GM19468 (cell line): Measurements from ENCODE around the gene SMIM9.
"Not testable (repeated sequence)": the region's sequence is repeated elsewhere in the genome, so short reads cannot be mapped to it uniquely, and the experiment has no call there.

Experiments
- ATAC-seq: cut with Tn5 transposase; IDR thresholded peaks from one replicate; pipeline ENCODE4 v1.9.1; 2021; ENCODE audit warnings: mild to moderate bottlenecking, moderate library complexity, moderate number of reproducible peaks; ENCODE audit not compliant: unreplicated experiment; ENCODE audit errors: extremely low read depth

Gene SMIM9

DNA sequence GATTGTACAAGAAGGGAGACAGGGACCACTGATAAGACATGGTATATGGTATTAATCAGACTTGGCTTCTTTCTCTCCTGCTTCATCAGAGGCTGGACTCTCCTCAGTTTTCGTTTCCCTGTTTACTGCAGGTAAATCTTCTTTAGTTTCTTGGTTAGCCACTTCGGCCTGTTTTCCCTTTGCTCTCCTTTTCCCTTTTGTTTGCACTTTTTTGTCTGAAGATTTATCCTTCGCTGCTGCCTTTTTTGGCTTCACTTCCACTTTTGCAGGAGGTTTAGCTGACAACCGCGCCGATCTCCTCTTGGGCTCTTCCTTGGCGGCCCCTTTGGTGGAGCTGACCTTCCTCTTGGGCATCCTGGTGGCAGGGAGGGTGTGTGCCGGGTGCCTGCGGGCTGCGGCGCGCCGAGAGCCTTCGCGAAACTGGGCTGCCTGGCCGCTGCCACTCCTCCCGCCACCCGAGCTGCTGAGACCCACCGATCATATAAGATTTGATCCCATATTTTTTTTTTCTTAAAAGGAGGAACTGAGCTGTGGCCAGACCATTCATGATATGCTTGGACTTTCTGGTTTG, 17.3 kb downstream of the SMIM9 start:
- ATAC-seq = not testable (repeated sequence)

DNA sequence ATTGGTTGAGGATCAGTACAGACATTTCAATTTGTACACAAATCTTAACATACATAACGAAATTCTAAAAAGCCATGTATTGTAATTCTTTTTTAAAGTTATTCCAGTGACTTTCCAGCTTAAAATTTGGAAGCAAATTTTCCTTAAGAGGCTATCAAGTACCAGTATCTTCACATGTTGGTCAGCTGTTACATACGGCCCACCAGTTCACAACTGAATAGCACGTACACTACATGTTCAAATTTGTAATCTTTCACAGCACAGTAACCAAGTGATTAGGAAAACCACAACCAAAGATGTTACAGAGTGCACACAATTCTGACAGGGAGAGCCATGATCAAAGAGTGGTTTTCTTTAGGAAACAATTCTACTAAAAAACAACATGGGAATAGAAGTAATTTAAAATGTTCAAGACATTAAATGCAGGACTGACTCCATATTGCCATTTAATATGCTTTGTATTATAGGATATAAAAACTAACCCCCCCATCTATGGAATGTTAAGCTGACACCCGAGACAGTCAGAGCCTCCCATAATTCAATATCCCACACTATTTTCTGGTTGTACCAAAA, 18.1 kb downstream of the SMIM9 start:
- ATAC-seq = not testable (repeated sequence)

DNA sequence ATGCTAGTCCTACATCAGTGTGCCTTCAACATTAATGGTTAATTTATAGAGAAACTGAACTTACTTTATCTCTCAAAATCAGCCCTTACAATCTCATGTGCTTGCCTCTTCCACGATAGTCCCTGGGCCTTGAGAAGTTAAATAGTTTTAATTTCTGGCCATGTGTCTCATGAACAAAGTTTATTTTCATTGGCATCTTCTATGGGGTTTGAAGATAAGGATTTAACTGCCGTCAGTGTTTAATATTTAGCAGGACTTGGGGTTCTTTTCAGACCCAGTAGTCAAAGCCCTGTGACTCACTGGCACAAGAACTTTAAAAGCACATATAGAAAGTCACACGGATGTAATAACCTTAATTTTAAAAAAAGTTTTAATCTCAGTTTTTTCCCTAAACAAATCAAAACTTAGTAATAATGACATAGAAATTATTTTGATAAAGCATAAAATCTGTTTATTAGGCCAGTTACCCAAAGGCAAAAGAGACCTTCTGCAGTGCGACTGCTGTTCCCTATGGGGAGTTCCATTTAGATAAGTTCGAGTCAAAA, 19.1 kb downstream of the SMIM9 start:
- ATAC-seq = no peak

DNA sequence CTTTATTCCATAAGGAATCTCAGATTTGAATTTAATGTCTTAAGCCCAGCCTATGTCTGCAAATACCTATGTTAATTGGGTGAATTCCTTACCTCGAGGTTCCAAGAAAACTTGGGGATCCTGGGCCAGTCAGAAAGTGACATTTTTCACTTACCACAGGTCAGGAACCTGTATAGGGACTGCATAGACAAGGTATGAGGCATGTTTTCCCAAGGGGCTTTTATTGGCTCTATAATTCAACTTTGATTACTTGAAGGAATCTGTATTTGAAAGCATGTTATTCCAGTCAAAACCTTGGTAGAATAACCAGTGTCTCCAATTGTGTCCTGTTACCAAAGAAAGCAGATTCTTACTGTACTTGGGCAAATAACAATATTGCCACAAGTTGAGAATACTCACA, 20.7 kb downstream of the SMIM9 start:
- no peak for ATAC-seq

DNA sequence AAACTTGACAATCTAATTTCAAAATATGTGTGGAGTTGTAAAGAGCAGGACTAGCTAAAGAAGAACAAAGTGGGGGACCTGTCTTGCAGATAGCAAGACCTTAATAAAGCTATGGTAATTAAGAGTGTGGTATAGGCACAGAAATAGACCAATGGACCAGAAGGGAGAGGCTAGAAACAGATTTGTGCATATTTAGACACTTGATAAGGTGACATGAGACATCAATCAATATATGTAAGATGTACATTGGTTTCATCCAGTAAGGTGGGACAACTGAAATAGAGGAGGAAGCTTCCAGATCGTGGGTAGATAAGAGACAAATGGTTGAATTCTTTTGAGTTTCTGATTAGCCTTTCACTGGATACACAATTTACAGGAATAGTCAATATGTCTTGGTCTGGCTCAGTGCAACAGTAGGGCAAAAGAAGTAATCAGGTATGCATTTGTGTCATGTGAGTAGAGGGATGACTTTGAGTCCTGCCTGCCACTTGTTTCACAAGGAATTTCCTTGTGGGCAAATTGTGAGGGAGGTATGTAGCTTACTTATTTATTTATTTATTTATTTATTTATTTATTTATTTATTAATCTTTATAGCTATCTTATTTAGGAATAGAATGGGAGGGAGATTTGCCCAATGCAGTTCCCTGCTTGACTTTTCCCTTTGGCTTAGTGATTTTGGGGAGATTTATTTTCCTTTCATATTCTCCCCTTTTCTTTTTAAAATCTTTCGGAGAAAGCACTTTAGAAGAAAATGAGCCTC, 21.9 kb downstream of the SMIM9 start:
- no peak for ATAC-seq

DNA sequence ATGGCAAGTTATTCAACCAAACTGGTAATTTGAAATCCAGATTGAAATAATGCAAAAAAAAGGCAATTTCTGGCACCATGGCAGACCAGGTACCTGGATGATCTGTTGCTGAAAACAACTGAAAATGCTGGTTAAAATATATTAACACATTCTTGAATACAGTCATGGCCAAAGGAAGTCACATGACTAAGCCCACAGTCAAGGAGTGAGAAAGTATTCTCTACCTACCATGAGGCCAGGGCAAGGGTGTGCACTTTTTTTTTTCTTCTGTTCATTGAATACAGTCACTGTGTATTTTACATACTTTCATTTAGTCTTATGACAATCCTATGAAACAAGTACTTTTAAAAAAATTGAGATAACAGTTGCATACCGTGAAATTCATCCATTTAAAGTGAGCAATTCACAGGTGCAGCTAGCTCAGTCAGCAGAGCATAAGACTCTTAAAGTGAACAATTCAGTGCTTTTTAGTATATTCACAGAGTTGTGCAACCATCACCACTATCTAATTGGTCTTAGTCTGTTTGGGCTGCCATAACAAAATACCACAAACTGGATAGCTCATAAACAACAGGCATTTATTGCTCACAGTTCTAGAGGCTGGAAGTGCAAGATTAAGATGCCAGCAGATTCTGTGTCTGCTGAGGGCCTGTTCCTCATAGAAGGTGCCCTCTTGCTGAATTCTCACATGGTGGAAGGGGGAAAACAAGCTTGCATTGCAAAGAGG, 24.4 kb downstream of the SMIM9 start:
- ATAC-seq = no peak

DNA sequence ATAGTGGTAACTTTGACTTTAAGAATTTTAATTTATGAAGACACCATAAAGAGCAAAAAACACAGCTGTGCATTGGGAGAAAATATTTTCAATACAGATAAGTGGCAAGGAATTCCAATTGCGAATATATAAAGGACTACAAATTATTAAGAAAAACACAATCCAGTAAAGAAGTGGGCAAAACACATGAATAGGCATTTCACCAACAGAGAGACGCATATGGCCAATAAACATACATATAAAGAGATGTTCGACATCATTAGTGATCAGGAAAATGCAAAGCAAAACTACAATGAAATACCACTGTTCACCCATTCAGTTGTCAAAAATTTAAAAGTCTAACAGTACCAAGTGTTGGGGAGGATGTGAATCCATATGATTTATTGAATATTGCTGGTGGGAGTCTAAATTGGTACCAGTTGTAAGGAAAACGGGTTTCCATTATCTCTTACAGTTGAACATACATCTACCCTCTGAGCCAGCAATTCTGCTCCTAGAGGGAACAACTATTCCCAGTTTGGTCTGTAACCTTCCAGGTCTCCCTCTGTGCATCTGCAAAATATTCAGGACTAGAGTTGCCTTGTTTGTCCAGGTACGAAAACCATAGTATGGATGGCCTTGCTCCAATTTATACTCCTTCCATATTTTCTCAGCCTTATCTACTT, 27.5 kb downstream of the SMIM9 start:
- no peak for ATAC-seq

DNA sequence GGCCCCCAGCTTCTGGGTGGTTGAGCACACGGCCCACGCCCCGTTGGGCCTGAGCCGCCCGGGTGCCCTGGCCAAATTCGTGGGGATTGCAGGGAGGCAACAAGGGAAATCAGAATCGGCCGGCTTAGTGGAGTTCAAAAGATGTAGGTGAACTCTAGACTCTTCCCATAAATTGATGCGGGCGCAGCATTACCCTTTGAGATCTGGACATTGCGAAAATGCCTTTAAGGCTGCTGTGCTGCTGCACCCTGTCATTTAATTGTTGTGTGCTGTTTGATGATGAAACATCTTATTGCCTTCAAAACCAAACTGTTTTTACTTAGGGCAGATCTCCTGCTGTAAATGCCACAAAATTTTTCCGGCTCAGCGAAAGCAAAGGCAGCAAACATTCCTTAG, 28.8 kb downstream of the SMIM9 start:
- no peak for ATAC-seq

DNA sequence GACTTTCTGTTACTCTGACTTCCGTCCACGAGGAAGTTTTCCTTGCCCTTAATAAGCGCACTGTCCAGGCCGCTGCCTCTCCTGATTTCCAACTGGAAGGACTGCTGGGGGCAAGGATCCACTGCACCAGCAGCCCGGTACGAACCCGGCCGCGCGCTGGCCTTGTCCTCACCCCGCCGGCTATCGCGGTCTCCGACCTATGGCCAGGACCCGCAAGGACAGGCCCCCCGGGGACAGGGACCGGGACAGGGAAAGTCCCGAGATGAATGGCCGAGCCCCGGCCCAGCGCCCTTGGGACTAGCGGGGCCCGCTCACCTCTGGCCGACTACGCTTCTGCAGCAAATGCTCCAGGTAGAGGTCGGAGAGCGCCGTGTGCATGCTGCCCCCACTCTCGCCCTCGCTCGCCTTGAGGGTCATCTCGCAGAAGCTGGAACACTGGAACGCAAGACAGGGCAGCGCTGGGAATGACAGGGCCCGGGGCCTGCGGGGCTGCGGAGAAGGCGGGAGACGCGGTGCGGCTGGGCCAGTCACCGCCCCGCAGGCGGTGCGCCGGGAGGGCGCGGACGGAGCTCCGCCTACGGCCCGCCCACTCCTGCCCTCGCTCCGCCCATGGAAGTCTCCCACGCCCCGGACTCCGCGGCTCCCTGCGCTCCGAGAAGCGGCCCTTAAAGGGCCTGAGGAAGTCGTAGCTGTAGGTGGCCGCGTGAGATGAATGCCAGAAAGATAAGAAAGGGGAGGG, 29.3 kb downstream of the SMIM9 start, which contains the start of gene MPP1:
MPP1 (minus strand) TSS at position 529 of the 739 bp plus-strand sequence; CDS start at position 417, 112 bp downstream.
- peak; percentile 76 for ATAC-seq

DNA sequence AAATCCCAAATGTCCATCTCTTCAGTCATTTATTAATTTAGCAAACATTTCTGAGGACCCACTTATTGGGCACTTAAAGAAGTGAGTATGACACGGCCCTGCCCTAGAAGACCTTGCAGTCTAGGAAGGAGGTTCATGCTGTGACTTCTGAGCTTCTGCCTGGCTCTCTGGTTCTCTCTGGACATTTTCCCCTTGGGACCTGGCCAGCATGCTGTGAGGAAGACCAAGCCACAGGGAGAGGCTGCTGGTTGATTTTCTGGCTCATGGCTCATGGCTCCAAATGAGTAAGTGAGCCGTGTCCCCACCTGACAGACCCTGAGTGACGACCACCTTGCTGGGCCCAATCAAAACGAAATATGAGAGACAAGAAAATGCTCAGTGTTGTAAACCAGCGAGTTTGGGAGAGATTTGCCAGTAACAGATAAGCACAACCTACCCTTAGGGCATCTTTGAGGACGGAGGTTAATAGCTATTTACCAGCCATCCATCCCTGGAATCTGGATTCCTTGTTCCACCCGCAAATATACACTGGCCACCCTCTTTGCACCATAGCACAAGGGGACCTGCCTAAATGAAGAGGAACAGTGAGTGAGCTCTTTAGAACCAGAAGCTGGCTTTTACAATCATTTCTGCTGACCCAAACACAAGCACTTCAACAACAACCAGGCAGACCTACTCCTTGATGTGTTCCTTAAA, 30.1 kb downstream of the SMIM9 start:
- ATAC-seq = no peak

DNA sequence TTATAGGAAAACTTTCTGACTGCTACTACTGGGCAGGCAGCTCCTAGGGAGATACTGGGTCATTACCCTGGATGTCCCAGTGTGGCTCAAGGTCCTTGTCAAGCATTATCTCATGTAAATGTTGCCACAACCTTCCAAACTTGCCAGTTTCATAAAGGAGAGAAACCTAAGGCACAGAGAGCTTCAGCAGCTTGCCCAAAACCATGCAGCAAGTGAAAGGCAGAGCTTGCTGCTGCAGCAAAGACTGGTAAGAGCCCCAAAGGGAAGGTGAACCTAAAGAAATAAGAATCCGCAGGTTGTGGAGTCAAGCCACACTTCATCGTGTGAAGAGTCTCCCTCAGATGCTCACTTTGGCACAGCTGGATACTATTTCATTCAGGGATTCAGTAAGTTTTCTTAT, 31.5 kb downstream of the SMIM9 start:
- no peak for ATAC-seq

DNA sequence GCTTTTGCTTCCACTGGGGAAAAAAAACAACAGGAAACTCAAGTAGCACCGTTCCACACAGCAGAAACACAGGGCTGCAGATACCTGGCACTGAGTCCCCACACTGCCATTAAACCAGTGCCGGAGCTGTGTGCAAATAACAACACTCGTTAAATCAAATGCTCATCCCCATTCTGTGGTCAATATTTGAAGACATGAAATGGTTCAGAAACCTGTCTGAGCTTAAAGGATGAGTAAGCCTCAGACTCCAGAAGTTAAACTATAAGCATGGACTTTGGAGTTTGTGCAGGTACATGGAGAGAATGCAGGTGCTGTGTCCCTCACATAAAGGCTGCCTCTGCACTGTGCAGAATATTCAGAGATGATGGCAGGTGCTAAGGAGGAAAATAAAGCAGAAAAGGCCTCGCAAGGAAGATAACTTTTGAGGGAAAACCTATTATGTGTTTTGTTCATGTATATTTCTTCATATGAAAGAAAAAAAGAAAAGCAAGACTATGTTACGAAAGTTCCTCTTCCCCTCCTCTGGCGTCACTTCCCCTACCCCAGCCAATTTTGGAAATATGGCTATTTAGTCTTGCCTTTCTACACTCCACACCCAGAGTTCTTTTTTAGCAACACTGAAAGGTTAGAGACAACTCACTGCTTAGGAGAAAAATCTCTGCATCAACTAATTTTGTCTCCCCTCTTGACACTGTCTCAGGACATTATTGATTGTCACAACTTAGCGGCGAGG, 33.8 kb downstream of the SMIM9 start:
- ATAC-seq = no peak

DNA sequence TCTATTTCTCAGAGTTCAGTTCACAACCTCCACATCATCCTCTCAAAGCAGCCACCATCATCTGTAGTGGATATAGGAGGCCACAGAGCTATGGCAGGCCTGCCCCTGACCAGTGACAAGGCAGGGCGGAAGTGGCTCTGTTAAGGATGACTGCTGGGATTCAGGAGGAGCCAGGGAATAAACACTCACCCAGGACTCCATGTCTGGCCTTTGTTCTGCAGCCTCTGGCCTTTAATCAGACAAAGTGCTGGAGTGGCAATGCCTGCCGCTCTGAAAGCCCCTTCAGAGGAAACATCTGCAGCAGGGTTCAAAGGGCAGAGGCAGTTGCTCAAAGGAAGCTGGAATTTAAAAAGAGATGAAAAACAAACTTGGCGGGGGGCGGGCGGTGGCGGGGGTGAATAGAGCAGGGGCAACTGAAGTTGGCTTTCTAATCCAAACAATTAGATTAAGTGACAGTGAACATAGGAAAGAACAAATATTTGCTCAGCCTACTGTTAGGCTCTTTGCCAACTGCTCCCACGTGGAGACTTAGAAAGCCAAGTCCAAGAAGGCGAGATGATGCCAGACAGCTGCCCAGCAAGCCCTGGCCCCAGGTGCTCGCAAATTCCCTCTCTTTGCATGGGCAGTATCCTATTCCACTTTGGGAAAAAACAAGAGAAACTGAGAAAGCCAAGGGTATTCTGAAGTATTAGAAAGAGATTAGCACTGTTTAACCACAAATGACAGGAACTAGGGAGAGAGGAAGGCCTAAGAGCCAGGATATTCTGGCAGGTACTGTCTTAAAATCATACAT, 34.7 kb downstream of the SMIM9 start:
- ATAC-seq = no peak

DNA sequence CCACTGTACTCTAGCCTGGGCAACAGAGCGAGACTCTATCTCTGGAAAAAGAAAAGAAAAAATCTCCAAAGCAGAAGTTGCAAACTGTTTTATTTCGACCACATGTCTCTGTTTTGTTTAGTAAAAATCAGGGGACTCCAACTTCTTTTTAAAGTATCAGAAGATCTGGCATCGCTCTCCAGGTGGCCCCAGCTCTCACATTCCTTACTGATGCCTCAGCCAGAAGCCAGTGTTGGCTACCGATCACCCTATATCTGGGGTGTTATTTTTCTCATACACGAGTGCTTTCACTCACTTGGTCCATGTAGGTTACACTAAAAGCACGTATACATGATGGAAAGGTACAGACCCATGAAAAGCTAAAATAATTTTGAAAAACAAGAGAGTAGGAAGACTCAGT, 37.5 kb downstream of the SMIM9 start:
- no peak for ATAC-seq

DNA sequence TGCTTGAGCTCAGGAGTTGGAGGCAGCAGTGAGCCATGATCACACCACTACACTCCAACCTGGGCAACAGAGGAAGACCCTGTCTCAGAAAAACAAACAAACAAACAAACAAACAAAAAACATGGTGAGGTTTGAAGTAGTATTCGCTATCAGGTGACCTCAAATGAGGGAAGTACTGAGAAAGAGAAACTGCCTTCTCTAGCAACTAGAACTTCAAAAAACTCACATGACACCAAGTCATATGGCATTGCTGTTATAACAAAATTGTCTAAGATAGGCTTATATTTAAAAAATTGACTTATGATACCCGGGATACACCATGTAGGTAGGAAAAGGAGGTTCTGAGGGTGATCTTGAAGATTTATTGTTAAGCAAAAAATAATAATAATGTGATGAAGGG, 39.4 kb downstream of the SMIM9 start:
- no peak for ATAC-seq

DNA sequence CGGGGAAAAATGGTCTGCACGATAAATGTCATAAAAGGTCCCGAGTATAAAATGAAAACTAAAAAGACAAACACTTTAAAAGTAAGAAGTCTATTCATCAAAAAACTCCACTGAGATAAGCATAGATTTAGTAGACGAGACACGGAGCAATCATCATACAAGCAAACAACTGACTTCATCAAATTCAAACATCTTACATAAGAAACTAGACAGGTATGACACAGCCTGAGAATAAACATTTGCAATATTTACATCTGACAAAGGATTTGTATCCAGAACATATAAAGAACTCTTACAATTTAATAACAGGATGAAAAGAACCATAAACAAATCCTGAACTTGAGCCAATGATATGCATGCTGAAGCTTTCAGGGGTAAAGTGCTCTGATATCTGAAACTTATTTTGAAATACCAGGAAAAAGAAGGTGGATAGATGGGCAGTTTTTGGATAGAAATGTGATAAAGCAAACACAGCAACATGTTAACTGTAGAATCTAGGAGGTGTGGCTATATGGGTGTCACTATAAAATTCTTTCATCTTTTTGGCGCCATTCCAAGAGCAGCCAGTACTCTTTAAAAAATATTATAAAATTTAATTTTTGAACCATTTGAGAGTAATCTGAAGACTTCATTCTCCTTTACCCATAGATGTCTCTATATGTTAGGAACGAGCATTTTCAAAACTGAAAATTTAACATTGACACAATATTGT, 41.2 kb downstream of the SMIM9 start:
- ATAC-seq = no peak

DNA sequence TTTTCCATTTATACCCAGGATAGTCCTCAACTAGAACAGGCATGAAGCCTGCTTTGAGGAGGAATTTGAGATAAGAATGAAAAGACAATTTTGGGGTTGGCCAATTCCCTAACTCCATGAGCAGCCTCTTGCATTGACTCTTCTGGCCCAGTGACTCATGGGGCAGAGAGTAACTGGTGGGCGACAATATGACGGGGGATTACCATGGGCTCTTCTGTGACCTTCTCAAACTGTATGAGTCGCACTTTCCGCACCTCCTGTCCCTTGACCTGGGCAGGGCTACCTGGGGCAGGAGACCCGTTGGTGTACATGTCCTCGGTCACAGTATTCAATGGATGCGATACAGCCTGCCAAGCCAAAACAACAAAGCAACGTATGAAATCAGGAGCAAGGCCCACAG, 42.5 kb downstream of the SMIM9 start:
- ATAC-seq = no peak
